ENCODE data around the gene TNP2. TPM values are rescaled to one million over a fixed set of nuclear protein-coding genes. Genes with fewer than 3 reads are reported as not detected.
"Not testable (repeated sequence)": the region's sequence is repeated elsewhere in the genome, so short reads cannot be mapped to it uniquely, and the experiment has no call there.

The TNP2 gene
- polyA plus RNA-seq, 3 donors, result not detected

DNA sequence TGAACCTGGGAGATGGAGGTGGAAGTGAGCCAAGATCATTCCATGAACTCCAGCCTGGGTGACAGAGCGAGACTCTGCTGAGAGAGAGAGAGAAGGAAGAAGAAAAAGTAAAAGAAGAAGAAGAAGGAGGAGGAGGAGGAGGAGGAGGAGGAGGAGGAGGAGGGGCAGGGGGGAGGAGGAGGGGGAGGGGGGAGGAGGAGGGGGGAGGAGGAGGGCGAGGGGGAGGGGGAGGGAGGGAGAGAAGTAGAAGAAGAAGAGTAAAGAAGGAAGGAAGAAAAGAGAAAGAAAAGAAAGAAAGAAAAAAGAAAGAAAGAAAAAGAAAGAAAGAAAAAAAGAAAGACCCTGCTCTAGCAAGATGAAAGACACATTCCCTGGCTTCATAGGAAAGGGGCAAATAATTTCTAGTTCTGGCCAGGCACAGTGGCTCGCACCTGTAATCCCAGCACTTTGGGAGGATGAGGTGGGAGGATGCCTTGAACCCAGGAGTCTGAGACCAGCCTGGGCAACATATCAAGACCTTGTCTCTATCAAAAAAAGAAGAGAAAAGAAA lies 36.7 kb downstream of the TNP2 start:
- no peak for DNase-seq (ENCODE audit: extremely low read depth in 1 of 11, low read depth in 9 of 11, low spot score in 4 of 11)

DNA sequence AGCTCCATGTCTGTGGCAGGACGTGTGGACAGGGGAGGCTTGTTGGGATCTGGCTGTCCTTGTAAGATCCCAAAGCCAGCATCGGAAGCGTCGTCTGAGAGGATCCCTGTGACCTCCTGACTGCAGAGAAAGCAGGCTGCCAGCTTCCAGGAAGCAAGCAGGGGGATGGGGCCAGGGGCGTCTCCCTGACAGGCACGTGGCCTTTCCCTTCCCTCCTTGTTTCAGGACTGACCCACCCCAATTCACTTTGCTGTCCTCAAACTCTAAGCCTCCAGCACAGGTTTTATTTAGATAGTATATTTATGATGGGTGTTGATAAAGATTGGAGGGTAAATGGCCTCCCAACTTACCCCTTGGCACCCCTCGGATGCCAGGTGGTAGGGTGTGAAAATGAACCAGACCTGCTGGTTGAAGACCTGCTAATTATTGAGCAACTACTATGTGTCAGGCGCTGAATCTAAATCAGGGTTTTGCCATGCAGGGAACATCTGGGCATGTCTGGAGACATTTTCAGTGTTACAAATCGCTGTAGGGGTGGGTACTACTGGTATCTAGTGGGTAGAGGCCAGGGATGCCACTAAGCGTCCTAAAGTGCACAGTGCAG lies 37.7 kb downstream of the TNP2 start:
- no peak for DNase-seq (ENCODE audit: extremely low read depth in 1 of 11, low read depth in 9 of 11, low spot score in 4 of 11)

DNA sequence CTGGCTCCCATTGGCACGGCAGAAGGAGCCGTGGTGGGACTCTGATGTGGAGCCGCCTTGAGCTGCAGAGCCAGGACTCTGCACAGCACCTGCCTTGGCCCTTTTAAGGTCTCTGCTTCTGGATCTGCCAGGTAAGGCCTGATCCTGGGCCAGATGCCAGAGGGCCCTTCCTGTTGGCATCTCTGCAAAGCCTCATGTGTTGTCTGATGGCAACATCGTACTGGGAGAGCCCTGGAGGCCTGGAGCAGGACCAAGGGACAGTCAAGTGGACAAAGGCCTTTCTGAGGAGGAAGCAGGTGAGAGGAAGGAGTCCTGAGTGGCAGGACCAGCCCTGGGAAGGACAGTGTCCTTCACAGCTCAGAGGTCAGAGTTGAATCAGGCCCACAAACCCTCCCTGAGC lies 39.2 kb downstream of the TNP2 start:
- no peak for DNase-seq (ENCODE audit: extremely low read depth in 1 of 11, low read depth in 9 of 11, low spot score in 4 of 11)

DNA sequence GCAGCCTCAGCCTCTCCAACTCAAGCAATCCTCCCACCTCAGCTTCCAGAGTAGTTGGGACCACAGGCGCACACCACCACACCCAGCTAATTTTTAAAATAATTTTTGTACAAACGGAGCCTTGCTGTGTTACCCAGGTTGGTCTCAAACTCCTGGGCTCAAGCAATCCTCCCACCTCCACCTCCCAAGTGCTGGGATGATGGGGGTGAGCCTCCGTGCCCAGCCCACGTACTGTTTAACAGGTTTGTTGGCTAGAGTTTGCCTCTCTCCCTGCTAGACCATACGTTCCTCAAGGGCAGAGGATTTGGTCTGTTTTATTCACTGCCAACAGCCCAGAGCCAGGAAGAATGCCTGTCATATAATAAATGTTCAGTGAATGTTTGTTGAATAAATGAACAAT lies 39.7 kb downstream of the TNP2 start:
- no peak for DNase-seq (ENCODE audit: extremely low read depth in 1 of 11, low read depth in 9 of 11, low spot score in 4 of 11)

DNA sequence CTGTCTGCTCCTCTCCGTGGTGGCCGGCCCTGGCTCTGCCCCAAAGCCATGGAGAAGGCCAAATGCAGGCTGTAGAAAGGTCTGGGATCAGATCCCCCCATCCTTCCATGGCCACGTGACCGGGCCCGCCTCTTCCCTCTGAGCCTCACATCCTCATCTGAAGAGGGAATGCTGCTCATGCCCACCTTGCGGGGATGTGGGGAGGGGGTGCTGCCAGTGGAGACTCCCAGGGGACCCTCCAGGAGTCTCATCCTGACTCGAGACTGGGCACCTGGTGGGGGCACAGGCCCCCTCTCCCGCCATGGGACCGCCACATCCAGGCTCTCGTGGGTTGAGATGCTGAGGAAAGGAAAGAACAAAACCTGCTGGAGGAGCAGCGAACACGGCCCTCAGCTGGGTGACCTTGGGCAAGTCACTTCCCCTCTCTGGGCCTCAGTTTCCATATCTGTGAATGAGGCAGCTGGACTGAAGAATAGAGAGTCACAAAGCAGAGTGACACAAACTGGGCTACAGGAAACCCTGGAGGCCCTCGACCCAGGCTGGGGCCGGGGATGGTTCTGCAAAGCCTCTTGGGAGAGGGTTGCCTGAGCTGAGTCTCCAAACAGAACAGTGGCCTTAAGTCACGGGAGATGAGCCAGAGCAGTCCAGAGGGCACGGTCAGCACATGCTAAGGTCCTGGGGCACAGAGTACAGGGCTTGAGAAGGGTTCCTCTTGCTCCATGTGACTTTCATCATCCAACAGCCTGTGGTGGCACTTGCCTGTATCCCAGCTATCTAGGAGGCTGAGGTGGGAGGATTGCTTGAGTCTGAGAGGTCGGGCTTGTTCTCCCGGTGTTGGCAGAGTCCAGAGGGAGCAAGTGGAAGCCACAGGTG lies 43.2 kb downstream of the TNP2 start:
- no peak for DNase-seq (ENCODE audit: extremely low read depth in 1 of 11, low read depth in 9 of 11, low spot score in 4 of 11)

DNA sequence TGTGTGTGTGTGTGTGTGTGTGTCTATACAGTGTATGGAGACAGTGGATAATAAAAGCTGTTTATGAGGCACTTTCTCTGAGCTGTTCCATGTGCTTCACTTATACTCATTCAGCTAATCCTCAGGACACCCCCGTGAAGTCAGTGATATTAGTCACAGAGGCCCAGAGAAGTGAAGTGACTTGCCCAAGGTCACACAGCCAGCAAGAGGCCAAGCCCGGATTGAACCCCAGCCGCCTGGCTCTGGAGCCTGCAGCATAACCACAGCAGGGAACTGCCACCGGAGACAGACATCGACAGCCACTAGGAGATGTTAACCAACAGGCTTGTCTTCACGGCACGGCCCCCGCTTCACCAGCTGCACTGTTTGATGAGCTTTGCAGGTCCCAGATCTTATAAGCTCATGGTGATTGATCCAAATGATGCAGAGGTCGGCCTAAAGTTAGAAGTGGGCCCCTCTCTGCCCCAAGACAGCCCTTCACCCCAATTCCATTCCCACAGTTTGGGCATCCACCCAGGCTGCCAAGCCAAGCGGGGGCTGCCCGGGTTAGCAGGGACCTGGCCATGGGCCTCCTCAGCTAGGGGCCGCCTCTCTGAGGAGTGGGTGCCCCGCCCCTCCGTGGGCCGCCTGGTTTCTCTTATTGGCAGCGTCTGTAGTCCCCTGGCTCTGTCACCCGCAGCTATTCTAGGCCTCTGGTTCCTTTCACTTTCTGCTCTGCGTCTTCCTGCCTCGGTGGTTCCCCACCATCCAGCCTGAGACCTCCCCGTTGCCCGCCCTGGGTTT lies 44.0 kb downstream of the TNP2 start:
- DNase-seq (ENCODE audit: extremely low read depth in 1 of 11, low read depth in 9 of 11, low spot score in 4 of 11), result no peak

DNA sequence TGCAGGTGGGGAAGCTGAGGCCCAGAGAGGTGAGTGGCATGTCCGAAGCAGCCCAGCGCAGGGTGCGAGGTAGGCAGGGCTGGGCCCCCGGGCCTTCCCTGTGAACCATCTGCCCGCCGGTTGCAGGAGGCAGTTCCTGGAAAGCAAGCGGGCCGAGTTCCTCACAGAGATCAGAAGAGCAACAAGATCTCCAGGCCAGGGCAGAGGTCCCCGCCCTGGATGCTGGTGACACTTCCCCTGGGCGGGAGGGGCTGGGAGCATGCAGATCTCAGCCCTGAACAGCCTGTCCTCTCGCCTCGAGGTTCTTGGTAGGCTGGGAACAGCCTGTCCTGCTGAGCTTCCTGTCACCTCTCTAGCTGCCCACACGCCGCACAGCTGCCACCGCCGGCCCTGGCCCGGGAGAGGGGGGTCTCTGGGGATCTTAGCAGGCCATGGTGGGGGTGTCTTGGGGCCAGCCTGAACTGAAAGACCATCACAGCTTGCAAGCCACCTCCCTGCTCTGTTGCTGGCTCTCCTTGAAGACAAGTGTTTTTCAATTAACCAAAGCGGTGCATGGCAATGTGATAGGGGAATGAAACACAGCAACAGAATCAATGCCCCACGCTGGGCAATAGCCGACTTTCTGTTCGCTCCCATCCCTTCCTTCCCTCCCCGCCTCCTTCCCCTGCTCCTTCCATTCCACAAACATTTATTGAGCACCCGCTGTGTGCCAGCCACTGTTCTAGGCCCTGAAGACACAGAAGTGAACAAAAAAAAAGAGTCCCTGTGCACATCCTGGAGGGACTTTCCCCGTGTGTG lies 44.8 kb downstream of the TNP2 start:
- no peak for DNase-seq (ENCODE audit: extremely low read depth in 1 of 11, low read depth in 9 of 11, low spot score in 4 of 11)

DNA sequence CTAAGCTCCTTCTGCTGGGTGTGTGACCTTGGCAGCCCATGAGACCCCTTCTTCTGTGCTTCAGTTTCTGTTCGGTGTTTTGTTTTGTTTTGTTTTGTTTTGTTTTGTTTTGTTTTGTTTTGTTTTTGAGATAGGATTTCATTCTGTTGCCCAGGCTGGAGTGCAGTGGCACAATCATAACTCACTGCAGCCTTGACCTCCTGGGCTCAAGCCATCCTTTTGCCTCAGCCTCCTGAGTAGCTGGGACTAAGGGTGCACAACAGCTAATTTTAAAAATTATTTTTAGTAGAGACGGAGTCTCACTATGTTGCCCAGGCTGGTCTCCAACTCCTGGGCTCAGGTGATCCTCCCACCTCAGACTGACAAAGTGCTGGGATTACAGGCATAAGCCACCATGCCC lies 48.6 kb downstream of the TNP2 start:
- DNase-seq (ENCODE audit: extremely low read depth in 1 of 11, low read depth in 9 of 11, low spot score in 4 of 11), result not testable (repeated sequence)

DNA sequence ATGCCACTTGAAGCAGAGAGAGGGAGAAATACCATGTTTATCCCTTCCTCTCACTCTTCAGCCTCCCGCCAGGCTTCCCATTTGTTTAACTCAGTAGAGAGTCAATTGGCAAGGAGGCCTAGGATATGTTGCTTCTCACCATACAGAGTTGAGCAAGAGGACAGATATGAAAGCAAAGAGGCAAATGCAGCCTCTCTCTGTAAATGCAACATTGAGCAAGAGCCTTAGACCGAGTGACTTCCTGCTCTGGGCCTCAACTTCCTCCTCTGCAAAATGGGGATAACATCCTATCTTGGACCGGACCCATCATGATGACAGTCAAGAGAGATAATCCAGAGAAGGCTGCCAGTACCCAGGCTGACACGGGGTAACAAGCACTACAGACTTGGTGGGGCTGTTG lies 49.9 kb downstream of the TNP2 start:
- DNase-seq (ENCODE audit: extremely low read depth in 1 of 11, low read depth in 9 of 11, low spot score in 4 of 11), result no peak

DNA sequence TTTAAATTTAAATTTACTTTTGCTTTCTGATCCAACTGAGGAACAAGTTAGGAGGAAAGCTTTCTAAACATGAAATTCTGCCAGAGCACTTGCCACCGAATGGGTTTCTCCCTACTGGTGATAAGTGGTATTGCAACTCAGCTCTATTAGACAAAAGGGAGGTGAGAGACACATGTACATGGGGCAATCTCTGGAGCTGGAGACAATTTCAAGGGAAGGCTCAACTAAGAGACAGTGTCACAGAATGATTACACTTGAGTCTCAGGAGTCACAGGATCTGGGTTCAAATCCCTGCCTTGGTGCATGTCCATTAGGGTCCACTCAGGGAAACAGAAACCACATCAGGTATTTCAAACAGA lies 50.5 kb downstream of the TNP2 start:
- no peak for DNase-seq (ENCODE audit: extremely low read depth in 1 of 11, low read depth in 9 of 11, low spot score in 4 of 11)

Other genes with a start within 250 kb of the TNP2 start
- 1 to 10 TPM; 4.7 to 7.2 (median 6.3) TPM for gene SOCS1, start 13.1 kb downstream of the TNP2 start, polyA plus RNA-seq (ENCODE audit: insufficient read length in 3 of 3)
- gene PRM3, start 4.3 kb upstream of the TNP2 start, polyA plus RNA-seq (ENCODE audit: insufficient read length in 3 of 3), result not detected
- not detected for gene PRM2, start 7.2 kb upstream of the TNP2 start, polyA plus RNA-seq (ENCODE audit: insufficient read length in 3 of 3)
- not detected for gene PRM1, start 12.0 kb upstream of the TNP2 start, polyA plus RNA-seq (ENCODE audit: insufficient read length in 3 of 3)
- 10 to 100 TPM; 21.6 to 28.7 (median 27.1) TPM for gene RMI2, start 76.1 kb upstream of the TNP2 start, polyA plus RNA-seq (ENCODE audit: insufficient read length in 3 of 3)

Measured in renal cortex interstitium (tissue), 11 donors.